Testis (tissue), 3 donors: ENCODE measurements around the gene SPATA2L. TPM values are rescaled to one million over a fixed set of nuclear protein-coding genes. Genes with fewer than 3 reads are reported as not detected.

Experiments used
- DNase-seq: peaks from one replicate; pipeline ENCODE4 v3.0.0-alpha.2; 2019
- H3K27ac ChIP-seq, 2 donors: fragments of 200-600 bp; sonication (generic); one replicate each; pipeline ENCODE4 v1.5.1; 2019
- H3K27me3 ChIP-seq: fragments of 200-600 bp; sonication (generic); one replicate; pipeline ENCODE4 v1.5.1; 2019
- H3K36me3 ChIP-seq: fragments of 200-600 bp; sonication (generic); one replicate; pipeline ENCODE4 v1.5.1; 2017; ENCODE audit warnings: low read depth; ENCODE audit errors: missing control alignments
- H3K4me1 ChIP-seq: fragments of 200-600 bp; sonication (generic); one replicate; pipeline ENCODE4 v1.5.1; 2019
- H3K4me3 ChIP-seq, 2 donors: fragments of 200-600 bp; sonication (generic); one replicate each; pipeline ENCODE4 v1.5.1; 2017 to 2019
- H3K9me3 ChIP-seq: fragments of 200-600 bp; sonication (generic); one replicate; pipeline ENCODE4 v1.5.1; 2017
- POLR2A ChIP-seq: fragments of 450-650 bp; IDR thresholded peaks from one replicate; pipeline ENCODE4 v1.6.1; 2017; ENCODE audit warnings: antibody characterized with exemption, mild to moderate bottlenecking, moderate library complexity
- WGBS, 2 donors: methylation state at CpG; one replicate each; pipeline ENCODE4 v1.1.5; 2018; 5-methylcytosine and 5-hydroxymethylcytosine counted together
- intact Hi-C: fragments of 100-400 bp; cut with DNase I; formaldehyde crosslinking; loops from one replicate; pipeline ENCODE4 v1.15.1; 2023; ENCODE audit warnings: low total_unique reads
- polyA plus RNA-seq: library from polyadenylated mRNA; stranded (reverse); fragments of 350-450 nt; fragmentation: Illumina TruSeq; extraction: RNeasy Lipid Tissue Mini Kit (QIAGEN cat#74804); gene quantifications from one replicate; pipeline ENCODE4 v1.2.3, GENCODE V29; 2014; ENCODE audit warnings: low read depth, low replicate concordance; ENCODE audit not compliant: insufficient read depth
- total RNA-seq, 2 donors: library from RNA; depleted of rRNA; stranded (reverse); fragments of >200 nt; gene quantifications; one replicate each; pipeline ENCODE4 v1.2.3, GENCODE V29; 2016
- TF ChIP-seq, protein P1 (sequence below), 3 experiments: fragments of 450-650 bp in 2 of 3; fragments of 200-600 bp in 1 of 3; sonication (generic) in 1 of 3; IDR thresholded peaks; one replicate each; pipeline ENCODE4 v1.5.1; 2016 to 2019; ENCODE audit warnings: antibody characterized with exemption in 3 of 3, mild to moderate bottlenecking in 2 of 3, moderate library complexity in 1 of 3

Gene SPATA2L
- total and polyA plus RNA-seq, 3 donors from 2014 or later: 4.9 to 14.4 (median 13.9) TPM

DNA sequence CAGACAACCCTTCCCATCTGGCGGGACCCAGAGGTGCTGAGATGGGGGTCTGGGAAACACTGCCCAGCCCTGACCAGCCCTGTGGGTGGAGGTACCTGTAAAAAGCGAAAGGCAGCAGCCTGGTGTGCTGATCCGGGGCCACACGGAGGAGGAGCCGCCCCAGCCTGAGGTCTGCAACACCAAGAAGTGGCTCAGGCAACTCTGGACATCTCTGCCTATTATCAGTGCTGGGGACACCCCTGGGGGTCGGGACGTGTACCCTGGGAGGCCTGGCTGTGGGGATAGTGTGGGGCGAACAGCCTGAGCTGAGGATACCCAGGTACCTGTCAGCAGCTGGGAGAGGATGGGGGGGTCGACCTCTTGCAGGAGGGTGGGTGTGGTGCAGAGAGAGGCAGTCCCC is 37.9 kb upstream of the SPATA2L start:
- Histone ChIP-seq H3K27ac (no peak overlapping the region), H3K9me3 (no peaks in the 10 kb centered on the region), H3K27me3 (no peaks in the 10 kb centered on the region), H3K4me3 (no peak overlapping the region), H3K36me3 (no peaks in the 10 kb centered on the region), H3K4me1 (peaks cover 12% of the 10 kb centered on the region)
- intact Hi-C loops: no loop called here
- 86 to 87% methylated on average over 7 to 9 of the region's 9 CpGs for WGBS, 2 donors
- DNase-seq: no peak
- TF ChIP-seq, protein P1, sequence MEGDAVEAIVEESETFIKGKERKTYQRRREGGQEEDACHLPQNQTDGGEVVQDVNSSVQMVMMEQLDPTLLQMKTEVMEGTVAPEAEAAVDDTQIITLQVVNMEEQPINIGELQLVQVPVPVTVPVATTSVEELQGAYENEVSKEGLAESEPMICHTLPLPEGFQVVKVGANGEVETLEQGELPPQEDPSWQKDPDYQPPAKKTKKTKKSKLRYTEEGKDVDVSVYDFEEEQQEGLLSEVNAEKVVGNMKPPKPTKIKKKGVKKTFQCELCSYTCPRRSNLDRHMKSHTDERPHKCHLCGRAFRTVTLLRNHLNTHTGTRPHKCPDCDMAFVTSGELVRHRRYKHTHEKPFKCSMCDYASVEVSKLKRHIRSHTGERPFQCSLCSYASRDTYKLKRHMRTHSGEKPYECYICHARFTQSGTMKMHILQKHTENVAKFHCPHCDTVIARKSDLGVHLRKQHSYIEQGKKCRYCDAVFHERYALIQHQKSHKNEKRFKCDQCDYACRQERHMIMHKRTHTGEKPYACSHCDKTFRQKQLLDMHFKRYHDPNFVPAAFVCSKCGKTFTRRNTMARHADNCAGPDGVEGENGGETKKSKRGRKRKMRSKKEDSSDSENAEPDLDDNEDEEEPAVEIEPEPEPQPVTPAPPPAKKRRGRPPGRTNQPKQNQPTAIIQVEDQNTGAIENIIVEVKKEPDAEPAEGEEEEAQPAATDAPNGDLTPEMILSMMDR (IDR thresholded peaks at IDR 0.05): no peak
- TF ChIP-seq POLR2A: no peak

DNA sequence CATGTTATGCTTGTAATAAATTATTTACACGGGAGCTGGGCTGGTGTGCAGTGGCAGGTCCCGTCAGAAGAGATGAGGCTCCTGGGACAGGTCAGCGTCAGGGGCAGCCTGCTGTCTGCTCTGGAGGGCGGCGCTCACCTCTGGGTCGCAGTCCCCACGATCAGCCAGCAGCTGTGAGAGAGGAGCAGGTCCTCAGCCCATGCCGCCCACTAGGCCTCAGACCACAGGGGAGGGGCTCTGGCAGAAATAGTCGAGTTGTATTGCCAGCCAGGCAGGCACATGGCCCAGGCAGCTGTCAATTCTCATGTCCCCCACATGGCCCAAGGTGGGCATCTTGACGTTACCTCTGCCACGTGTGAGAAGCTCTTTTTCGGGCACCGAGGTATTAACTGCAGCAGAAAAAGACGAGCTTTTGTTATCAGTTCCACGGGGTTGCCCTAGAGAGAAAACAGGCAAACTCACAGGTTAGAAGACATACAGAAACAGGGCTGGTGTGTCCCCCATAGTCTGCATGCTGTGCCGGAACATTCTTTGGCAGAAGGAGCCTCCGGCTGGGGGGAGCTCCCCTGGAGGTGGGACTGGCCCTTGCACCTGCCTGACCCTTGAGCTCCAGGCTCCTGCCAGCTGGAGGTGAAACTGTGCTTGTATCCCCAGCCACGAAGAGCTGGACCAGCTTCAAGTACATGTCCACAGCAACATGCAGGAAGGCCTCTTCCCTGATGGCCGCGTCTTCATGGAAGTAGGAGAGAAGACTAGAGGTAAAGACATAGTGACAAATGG is 37.2 kb upstream of the SPATA2L start:
- Histone ChIP-seq H3K27ac (no peak overlapping the region), H3K9me3 (no peaks in the 10 kb centered on the region), H3K4me3 (no peak overlapping the region), H3K27me3 (no peaks in the 10 kb centered on the region), H3K4me1 (peaks cover 9% of the 10 kb centered on the region), H3K36me3 (no peaks in the 10 kb centered on the region)
- intact Hi-C loops: no loop called here
- 78 to 80% methylated on average over 14 to 20 of the region's 20 CpGs for WGBS, 2 donors
- DNase-seq: no peak
- no peak for TF ChIP-seq POLR2A
- TF ChIP-seq, protein P1 (IDR thresholded peaks at IDR 0.05): no peak

DNA sequence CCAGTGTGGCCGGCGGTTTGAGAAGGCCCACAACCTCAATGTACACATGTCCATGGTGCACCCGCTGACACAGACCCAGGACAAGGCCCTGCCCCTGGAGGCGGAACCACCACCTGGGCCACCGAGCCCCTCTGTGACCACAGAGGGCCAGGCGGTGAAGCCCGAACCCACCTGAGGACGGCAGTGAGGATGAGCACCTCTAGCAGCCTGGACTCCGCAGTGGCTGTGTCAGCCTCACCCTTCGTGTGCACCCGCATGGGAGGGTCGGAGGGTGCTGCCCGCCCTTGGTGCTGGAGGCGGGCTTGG is 36.5 kb upstream of the SPATA2L start:
- TF ChIP-seq, protein P1 (IDR thresholded peaks at IDR 0.05): no peak
- TF ChIP-seq POLR2A: no peak
- intact Hi-C loops: no loop called here
- 96 to 97% methylated on average over 10 to 14 of the region's 14 CpGs for WGBS, 2 donors
- DNase-seq: no peak
- Histone ChIP-seq H3K27me3 (no peaks in the 10 kb centered on the region), H3K4me3 (no peak overlapping the region), H3K36me3 (no peaks in the 10 kb centered on the region), H3K27ac (no peak overlapping the region), H3K4me1 (peaks cover 4% of the 10 kb centered on the region), H3K9me3 (no peaks in the 10 kb centered on the region)

DNA sequence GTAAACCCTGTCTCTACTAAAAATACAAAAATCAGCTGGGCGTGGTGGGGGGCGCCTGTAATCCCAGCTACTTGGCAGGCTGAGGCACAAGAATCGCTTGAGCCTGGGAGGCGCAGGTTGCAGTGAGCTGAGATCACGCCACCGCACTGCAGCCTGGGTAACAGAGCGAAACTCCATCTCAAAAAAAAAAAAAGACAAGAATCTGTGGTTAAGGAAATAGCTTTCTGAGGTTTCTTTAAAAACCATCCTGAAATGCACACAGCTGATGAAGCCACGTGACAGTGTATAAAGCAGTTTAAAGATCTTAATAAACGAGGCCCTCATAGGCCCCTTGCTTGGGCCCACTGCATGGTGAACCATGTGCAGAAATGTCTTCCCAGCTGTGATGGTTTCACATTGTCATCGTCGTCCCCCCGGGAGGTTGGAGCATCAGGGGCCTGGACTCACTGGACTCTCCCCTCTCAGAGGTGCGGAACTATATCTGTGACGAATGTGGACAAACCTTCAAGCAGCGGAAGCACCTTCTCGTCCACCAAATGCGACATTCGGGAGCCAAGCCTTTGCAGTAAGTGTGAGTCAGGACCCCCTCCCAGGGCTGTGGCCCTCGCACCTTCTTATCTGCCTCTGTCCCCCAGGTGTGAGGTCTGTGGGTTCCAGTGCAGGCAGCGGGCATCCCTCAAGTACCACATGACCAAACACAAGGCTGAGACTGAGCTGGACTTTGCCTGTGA is 36.0 kb upstream of the SPATA2L start:
- Histone ChIP-seq H3K9me3 (no peaks in the 10 kb centered on the region), H3K4me1 (no peaks in the 10 kb centered on the region), H3K4me3 (no peak overlapping the region), H3K36me3 (no peaks in the 10 kb centered on the region), H3K27ac (no peak overlapping the region), H3K27me3 (no peaks in the 10 kb centered on the region)
- no peak for TF ChIP-seq POLR2A
- TF ChIP-seq, protein P1 (IDR thresholded peaks at IDR 0.05): no peak
- DNase-seq: no peak
- intact Hi-C loops: no loop called here
- 93% methylated on average over 20 of the region's 20 CpGs for WGBS, 2 donors
